Measurements from ENCODE around the gene FRS3. TPM values are rescaled to one million over a fixed set of nuclear protein-coding genes. Genes with fewer than 3 reads are reported as not detected.

The FRS3 gene
- total and polyA plus RNA-seq, 9 of the 15 experiments (the other 6 are each of a cell fraction or from before 2014, with no cell fraction given): 0.03 to 3.7 (median 1.6) TPM

- BruUV-seq (replicated peaks): no TSS peak
- Histone ChIP-seq H3K9me1 (ENCODE audit: control insufficient read depth, insufficient read depth, low read length) (no peaks in the 10 kb centered on the region), H4K20me1 (replicated peaks; ENCODE audit: control insufficient read depth, insufficient read depth, low read length) (no peaks in the 10 kb centered on the region; the same call in 1 of the 2 replicates), H3K4me1 (replicated peaks in 1 of 2; ENCODE audit: control insufficient read depth in 2 of 2, insufficient read depth in 2 of 2, low read length in 2 of 2) (peaks cover 12 to 14% of the 10 kb centered on the region in 2 experiments), H3K4me2 (ENCODE audit: insufficient read depth, low read length) (peak overlapping the region; percentile 30; the same call in 1 of the 2 replicates), H3K27ac (ENCODE audit: extremely low read depth, low read depth, low read length) (no peak overlapping the region), H3K4me3 (no peak overlapping the region), H3K9me3 (replicated peaks; ENCODE audit: control insufficient read depth, insufficient read depth, low read depth, low read length) (no peaks in the 10 kb centered on the region), H3K79me2 (ENCODE audit: control insufficient read depth, insufficient read depth, low read length) (no peaks in the 10 kb centered on the region), H3K9ac (ENCODE audit: insufficient read depth in 1 of 2, low read depth in 2 of 2, low read length in 2 of 2) (no peak overlapping the region), H2AFZ (ENCODE audit: low read depth, low read length) (no peak overlapping the region), H3K27me3 (ENCODE audit: control insufficient read depth in 2 of 2, insufficient read depth in 2 of 2, low read length in 2 of 2) (peaks cover 5 to 10% of the 10 kb centered on the region in 2 experiments; a peak in 4 of 5 replicates), H3K36me3 (ENCODE audit: control insufficient read depth, insufficient read depth, low read length) (no peaks in the 10 kb centered on the region)
- ChIA-PET POLR2A (interaction anchor here (0.8 to 2.2 kb wide), 5 partner anchors 9 to 24 kb away, joined by 3 to 6 read pairs (median 4); no protein-coding TSS in a partner anchor), CTCF (ENCODE audit: low intra/inter-chr PET ratio) (no interaction called here)
- intact Hi-C loops (cut with micrococcal nuclease): no loop called here
- ATAC-seq: no peak
- no peak for DNase-seq (ENCODE audit: extremely low read depth in 1 of 4, low spot score in 3 of 4)
- no peak for FAIRE-seq
- in situ Hi-C loops (cut with MboI): no loop called here
- 57% methylated on average over 6 of the region's 6 CpGs for WGBS (ENCODE audit: insufficient coverage, low coverage, missing lambda C conversion rate)
- no peak for TF ChIP-seq ZNF354B (CRISPR knock-in tag; IDR thresholded peaks at IDR 0.05)
- TF ChIP-seq POLR2G (IDR thresholded peaks at IDR 0.05; ENCODE audit: low read depth, low read length): no peak
- peak; percentile 82 for TF ChIP-seq ESRRA (IDR thresholded peaks at IDR 0.05; ENCODE audit: borderline replicate concordance, low read depth)
- TF ChIP-seq ZNF740 (CRISPR knock-in tag; IDR thresholded peaks at IDR 0.05): no peak
- TF ChIP-seq ZNF740 (tag; IDR thresholded peaks at IDR 0.05): no peak
- 0 out of 2 replicates have a peak, but pooled peaks have one; percentile 3 for TF ChIP-seq FOXP1 (CRISPR knock-in tag; IDR thresholded peaks at IDR 0.05)
- TF ChIP-seq ZNF133 (CRISPR knock-in tag; IDR thresholded peaks at IDR 0.05): no peak
- no peak for TF ChIP-seq SIRT6 (IDR thresholded peaks at IDR 0.05; ENCODE audit: low read depth, low read length)
- TF ChIP-seq TAF7 (tag; IDR thresholded peaks at IDR 0.05): no peak
These were observed 31.6 kb downstream of the FRS3 start for GRCh38 chr6:41748102-41748477.

Data from K562 (cell line).